Retinal pigment epithelial cell (primary cell): Measurements from ENCODE around the gene BDKRB1.
"Not testable (repeated sequence)": the region's sequence is repeated elsewhere in the genome, so short reads cannot be mapped to it uniquely, and the experiment has no call there.

Experiments
- DNase-seq: peaks from one replicate; pipeline ENCODE4 v3.0.0-alpha.2; 2010; ENCODE audit warnings: low read depth
- H3K4me3 ChIP-seq: 2 replicates; pipeline ENCODE4 v1.5.1; 2011; ENCODE audit warnings: mild to moderate bottlenecking, low read length, control low read depth, moderate library complexity
- TF ChIP-seq, protein P1 (sequence below): conservative IDR thresholded peaks from 2 replicates; pipeline ENCODE4 v1.5.1; 2011; ENCODE audit warnings: low read depth, low read length, control low read depth, inconsistent platforms

Gene BDKRB1

DNA sequence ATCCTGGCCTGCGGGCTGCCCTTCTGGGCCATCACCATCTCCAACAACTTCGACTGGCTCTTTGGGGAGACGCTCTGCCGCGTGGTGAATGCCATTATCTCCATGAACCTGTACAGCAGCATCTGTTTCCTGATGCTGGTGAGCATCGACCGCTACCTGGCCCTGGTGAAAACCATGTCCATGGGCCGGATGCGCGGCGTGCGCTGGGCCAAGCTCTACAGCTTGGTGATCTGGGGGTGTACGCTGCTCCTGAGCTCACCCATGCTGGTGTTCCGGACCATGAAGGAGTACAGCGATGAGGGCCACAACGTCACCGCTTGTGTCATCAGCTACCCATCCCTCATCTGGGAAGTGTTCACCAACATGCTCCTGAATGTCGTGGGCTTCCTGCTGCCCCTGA lies 15.4 kb upstream of the BDKRB1 start:
- TF ChIP-seq, protein P1, sequence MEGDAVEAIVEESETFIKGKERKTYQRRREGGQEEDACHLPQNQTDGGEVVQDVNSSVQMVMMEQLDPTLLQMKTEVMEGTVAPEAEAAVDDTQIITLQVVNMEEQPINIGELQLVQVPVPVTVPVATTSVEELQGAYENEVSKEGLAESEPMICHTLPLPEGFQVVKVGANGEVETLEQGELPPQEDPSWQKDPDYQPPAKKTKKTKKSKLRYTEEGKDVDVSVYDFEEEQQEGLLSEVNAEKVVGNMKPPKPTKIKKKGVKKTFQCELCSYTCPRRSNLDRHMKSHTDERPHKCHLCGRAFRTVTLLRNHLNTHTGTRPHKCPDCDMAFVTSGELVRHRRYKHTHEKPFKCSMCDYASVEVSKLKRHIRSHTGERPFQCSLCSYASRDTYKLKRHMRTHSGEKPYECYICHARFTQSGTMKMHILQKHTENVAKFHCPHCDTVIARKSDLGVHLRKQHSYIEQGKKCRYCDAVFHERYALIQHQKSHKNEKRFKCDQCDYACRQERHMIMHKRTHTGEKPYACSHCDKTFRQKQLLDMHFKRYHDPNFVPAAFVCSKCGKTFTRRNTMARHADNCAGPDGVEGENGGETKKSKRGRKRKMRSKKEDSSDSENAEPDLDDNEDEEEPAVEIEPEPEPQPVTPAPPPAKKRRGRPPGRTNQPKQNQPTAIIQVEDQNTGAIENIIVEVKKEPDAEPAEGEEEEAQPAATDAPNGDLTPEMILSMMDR, result no peak
- H3K4me3 ChIP-seq, result no peak overlapping the region
- no peak for DNase-seq

DNA sequence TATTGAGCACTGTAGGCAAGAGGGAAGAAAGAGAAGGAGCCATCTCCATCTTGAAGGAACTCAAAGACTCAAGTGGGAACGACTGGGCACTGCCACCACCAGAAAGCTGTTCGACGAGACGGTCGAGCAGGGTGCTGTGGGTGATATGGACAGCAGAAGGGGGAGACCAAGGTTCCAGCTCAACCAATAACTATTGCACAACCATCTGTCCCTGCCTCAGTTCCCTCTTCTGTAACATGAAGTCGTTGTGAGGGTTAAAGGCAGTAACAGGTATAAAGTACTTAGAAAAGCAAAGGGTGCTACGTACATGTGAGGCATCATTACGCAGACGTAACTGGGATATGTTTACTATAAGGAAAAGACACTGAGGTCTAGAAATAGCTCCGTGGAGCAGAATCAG lies 13.9 kb upstream of the BDKRB1 start:
- TF ChIP-seq, protein P1, result no peak
- no peak overlapping the region for H3K4me3 ChIP-seq
- DNase-seq, result no peak

DNA sequence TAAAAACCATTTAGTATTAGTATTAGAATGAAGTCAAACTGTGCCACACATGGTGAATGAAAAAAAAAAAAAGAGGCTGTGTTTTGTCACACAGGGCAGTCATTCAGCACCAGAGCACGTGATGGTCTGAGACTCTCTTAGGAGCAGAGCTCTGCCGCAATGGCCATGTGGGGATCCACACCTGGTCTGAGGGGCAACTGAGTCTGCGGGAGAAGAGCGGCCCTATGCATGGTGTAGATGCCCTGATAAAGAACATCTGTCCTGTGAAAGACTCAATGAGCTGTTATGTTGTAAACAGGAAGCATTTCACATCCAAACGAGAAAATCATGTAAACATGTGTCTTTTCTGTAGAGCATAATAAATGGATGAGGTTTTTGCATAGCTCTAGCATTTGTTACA lies 12.2 kb upstream of the BDKRB1 start:
- H3K4me3 ChIP-seq, result no peak overlapping the region
- TF ChIP-seq, protein P1, result no peak
- no peak for DNase-seq

DNA sequence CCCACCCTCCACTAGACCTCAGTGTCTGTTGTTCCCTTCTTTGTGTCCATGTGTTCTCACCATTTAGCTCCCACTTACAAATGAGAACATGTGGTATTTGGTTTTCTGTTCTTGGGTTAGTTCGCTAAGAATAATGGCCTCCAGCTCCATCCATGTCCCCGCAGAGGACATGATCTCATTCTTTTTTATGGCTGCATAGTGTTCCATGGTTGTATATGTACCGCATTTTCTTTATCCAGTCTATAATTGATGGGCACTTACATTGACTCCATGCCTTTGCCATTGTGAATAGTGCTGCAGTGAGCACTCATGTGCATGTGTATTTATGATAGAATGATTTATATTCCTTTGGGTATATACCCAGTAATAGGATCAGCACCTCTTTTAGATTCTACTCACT lies 10.9 kb upstream of the BDKRB1 start:
- DNase-seq, H3K4me3 ChIP-seq: not testable (repeated sequence)

DNA sequence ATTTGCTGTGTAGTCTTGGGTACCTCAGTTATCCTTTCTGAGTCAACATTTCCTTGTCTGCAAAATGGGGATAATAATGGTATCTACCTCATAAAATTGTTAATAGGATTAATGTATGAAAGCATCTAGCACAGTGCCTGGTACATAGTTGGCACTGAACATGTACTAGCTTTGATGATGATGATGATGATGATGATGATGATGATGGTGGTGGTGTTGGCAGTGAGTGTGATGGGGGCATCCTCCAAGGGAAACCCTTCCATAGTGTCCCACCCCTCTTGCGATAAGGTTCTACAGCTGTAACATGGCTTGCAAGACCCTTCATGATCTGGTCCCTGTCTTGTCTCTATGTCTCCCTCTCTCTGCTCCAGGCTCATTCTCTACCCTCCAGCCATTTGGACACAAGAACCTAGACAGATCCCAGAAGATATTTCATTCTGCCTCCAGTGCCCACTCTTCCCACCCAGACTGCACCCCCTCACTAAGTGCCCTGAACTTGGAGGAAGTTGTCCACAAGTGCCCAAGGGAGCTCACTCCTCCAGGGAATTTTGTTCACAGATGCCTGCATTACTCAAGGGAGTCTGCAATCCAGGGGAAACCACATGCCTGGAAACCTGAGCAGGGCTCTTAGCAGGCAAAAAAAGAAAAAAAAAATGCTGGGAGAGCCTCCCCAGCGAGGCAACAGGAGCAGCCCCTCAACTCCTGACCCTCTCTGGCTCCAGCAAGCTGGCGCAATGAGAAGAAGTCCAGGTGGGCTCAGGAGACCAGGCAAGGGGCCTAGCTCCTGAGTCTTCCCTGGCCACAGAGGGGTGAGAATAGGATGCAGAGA lies 10.1 kb upstream of the BDKRB1 start:
- H3K4me3 ChIP-seq, result no peak overlapping the region
- no peak for DNase-seq
- TF ChIP-seq, protein P1, result peak; percentile 8

DNA sequence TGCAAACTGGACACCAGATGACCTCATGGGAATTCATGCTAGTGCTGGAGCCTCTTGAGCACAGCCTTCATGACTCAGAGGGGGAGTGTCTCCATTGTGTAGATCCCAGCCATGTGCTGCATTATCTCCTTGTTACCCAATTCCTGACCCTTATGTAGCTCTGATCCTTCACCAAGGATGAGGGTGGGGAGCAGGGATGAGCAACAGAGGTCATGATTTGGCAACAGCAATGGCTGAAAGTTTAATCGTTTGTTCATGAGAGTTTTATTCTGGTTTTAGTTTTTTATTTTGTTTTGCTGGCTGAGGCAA lies 9.5 kb upstream of the BDKRB1 start:
- TF ChIP-seq, protein P1, result no peak
- H3K4me3 ChIP-seq, result no peak overlapping the region
- DNase-seq, result peak; percentile 70

DNA sequence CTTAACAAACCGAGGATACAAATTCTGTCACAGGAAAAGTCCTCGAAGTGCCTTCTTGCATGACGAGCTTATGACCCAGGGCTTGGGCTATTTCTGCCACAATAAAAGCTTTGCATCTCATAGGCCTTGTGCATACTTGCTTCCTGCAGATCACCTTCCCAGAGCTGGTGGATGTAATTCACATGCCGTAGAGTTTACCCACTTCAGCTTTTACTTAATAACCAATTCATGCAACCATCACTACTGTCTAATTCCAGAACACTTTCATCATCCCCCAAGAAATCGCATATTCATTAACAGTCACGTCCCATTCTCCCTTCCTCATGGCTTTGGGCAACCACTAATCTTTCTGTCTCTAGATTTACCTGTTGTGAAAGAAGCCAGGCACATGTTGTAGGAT lies 9.0 kb upstream of the BDKRB1 start:
- no peak overlapping the region for H3K4me3 ChIP-seq
- TF ChIP-seq, protein P1, result no peak
- no peak for DNase-seq
